Measurements from ENCODE around the gene FOXL2.

The FOXL2 gene

GRCh38 chr3:138911621-138912020 is 35.3 kb downstream of the FOXL2 start:
- H3K27ac ChIP-seq, result no peak overlapping the region

DNA sequence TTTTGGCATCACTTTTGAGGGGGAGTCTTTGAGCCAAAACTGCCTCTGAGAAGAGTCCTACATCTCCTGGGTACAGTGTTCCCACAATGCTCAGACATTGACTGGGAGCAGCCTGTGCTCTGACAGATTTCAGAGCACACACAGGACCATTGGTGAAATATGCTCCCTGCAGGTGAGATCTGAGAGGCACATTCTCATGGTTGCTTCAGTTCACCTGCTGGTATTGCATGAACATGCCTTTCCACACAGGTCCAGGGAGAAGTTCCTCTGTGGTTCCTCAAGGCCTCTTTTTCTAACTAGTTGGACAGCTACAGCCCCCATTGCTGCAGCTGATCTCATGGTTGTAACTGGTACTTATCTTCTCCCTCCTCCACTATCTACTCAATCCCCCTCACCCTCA is 37.0 kb downstream of the FOXL2 start:
- DNase-seq, result no peak
- Histone ChIP-seq H3K4me3 (ENCODE audit: low read depth, low read length) (no peak overlapping the region), H3K9me3 (ENCODE audit: severe bottlenecking) (no peaks in the 10 kb centered on the region), H3K27me3 (ENCODE audit: insufficient read depth, low read depth, severe bottlenecking) (no peaks in the 10 kb centered on the region), H3K27ac (no peak overlapping the region), H3K36me3 (no peaks in the 10 kb centered on the region)
- TF ChIP-seq, protein P1, sequence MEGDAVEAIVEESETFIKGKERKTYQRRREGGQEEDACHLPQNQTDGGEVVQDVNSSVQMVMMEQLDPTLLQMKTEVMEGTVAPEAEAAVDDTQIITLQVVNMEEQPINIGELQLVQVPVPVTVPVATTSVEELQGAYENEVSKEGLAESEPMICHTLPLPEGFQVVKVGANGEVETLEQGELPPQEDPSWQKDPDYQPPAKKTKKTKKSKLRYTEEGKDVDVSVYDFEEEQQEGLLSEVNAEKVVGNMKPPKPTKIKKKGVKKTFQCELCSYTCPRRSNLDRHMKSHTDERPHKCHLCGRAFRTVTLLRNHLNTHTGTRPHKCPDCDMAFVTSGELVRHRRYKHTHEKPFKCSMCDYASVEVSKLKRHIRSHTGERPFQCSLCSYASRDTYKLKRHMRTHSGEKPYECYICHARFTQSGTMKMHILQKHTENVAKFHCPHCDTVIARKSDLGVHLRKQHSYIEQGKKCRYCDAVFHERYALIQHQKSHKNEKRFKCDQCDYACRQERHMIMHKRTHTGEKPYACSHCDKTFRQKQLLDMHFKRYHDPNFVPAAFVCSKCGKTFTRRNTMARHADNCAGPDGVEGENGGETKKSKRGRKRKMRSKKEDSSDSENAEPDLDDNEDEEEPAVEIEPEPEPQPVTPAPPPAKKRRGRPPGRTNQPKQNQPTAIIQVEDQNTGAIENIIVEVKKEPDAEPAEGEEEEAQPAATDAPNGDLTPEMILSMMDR (IDR thresholded peaks at IDR 0.05; ENCODE audit: low read depth, low read length), result no peak

More at GRCh38 chr3:138911621-138912020, 35.3 kb downstream of the FOXL2 start:
- Histone ChIP-seq H3K9me3 (ENCODE audit: severe bottlenecking) (no peaks in the 10 kb centered on the region), H3K36me3 (no peaks in the 10 kb centered on the region), H3K27me3 (ENCODE audit: insufficient read depth, low read depth, severe bottlenecking) (no peaks in the 10 kb centered on the region), H3K4me3 (ENCODE audit: low read depth, low read length) (no peak overlapping the region)
- TF ChIP-seq, protein P1 (IDR thresholded peaks at IDR 0.05; ENCODE audit: low read depth, low read length), result no peak
- no peak for DNase-seq

DNA sequence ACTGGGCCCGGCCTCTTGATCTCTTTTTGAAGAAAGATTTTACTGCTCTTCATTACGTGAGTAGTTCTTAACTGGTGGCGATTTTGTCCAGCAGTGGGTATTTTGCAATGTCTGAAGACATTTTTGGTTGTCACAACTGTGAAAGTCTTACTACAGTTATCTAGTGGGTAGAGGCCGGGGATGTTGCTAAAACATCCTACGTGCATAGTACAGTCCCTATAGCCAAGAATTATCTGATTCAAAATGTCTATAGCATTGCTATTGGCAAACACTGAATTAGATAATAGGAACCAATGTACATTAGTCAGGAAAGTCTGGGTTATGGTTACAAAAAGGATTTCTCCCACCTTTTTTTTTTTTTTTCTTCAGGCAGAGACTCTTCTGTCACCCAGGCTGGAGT is 38.1 kb downstream of the FOXL2 start:
- Histone ChIP-seq H3K36me3 (no peaks in the 10 kb centered on the region), H3K27ac (no peak overlapping the region), H3K27me3 (ENCODE audit: insufficient read depth, low read depth, severe bottlenecking) (no peaks in the 10 kb centered on the region), H3K4me3 (ENCODE audit: low read depth, low read length) (no peak overlapping the region), H3K9me3 (ENCODE audit: severe bottlenecking) (no peaks in the 10 kb centered on the region)
- TF ChIP-seq, protein P1 (IDR thresholded peaks at IDR 0.05; ENCODE audit: low read depth, low read length), result no peak
- no peak for DNase-seq

- TF ChIP-seq, protein P1 (IDR thresholded peaks at IDR 0.05; ENCODE audit: low read depth, low read length), result no peak
- H3K4me3 ChIP-seq (ENCODE audit: low read depth, low read length), result no peak overlapping the region
- no peak for DNase-seq
Observed at GRCh38 chr3:138907539-138907938, 39.4 kb downstream of the FOXL2 start.

GRCh38 chr3:138902171-138902570 is 44.8 kb downstream of the FOXL2 start:
- Histone ChIP-seq H3K27me3 (ENCODE audit: insufficient read depth, low read depth, severe bottlenecking) (no peaks in the 10 kb centered on the region), H3K27ac (no peak overlapping the region), H3K9me3 (ENCODE audit: severe bottlenecking) (no peaks in the 10 kb centered on the region), H3K36me3 (no peaks in the 10 kb centered on the region), H3K4me3 (ENCODE audit: low read depth, low read length) (no peak overlapping the region)
- DNase-seq, result no peak
- TF ChIP-seq, protein P1 (IDR thresholded peaks at IDR 0.05; ENCODE audit: low read depth, low read length), result no peak

More at GRCh38 chr3:138907539-138907938, 39.4 kb downstream of the FOXL2 start:
- no peaks in the 10 kb centered on the region for H3K36me3 ChIP-seq
- H3K27me3 ChIP-seq (ENCODE audit: insufficient read depth, low read depth, severe bottlenecking), result no peaks in the 10 kb centered on the region
- H3K9me3 ChIP-seq (ENCODE audit: severe bottlenecking), result no peaks in the 10 kb centered on the region
- H3K27ac ChIP-seq, result no peak overlapping the region

- Histone ChIP-seq H3K36me3 (no peaks in the 10 kb centered on the region), H3K27me3 (ENCODE audit: insufficient read depth, low read depth, severe bottlenecking) (no peaks in the 10 kb centered on the region), H3K4me3 (ENCODE audit: low read depth, low read length) (no peak overlapping the region), H3K9me3 (ENCODE audit: severe bottlenecking) (no peaks in the 10 kb centered on the region), H3K27ac (no peak overlapping the region)
- TF ChIP-seq, protein P1 (IDR thresholded peaks at IDR 0.05; ENCODE audit: low read depth, low read length), result no peak
- DNase-seq, result no peak
Observed at GRCh38 chr3:138901567-138901966, 45.4 kb downstream of the FOXL2 start.
